HEK293T (cell line): ENCODE measurements around the gene OR2A5.

ENCODE experiments used
- CTCF ChIA-PET: fragments of 350-600 bp; formaldehyde crosslinking; extraction: SDS; loops from one replicate; lab custom pipeline; 2021; ENCODE audit warnings: antibody characterized with exemption, inconsistent platforms; lab: Yijun Ruan, JAX
- POLR2A ChIA-PET: fragments of 350-600 bp; formaldehyde crosslinking; extraction: SDS; loops from one replicate; lab custom pipeline; 2020; ENCODE audit warnings: antibody characterized with exemption, inconsistent platforms; lab: Yijun Ruan, JAX
- DNase-seq: peaks from one replicate; pipeline ENCODE4 v3.0.0; 2012; ENCODE audit warnings: mixed read lengths; ENCODE audit errors: extremely low spot score
- ARNT ChIP-seq: fragments of 450-650 bp; IDR thresholded peaks from 2 replicates; pipeline ENCODE4 v1.6.1; 2017; ENCODE audit warnings: mild to moderate bottlenecking
- BHLHE40 ChIP-seq: fragments of 450-650 bp; IDR thresholded peaks from 2 replicates; pipeline ENCODE4 v1.6.1; 2016; ENCODE audit warnings: mild to moderate bottlenecking, moderate library complexity, borderline replicate concordance
- CTBP1 ChIP-seq: fragments of 450-650 bp; IDR thresholded peaks from 2 replicates; pipeline ENCODE4 v1.6.1; 2016; ENCODE audit warnings: borderline replicate concordance
- ELF4 ChIP-seq: fragments of 450-650 bp; IDR thresholded peaks from 2 replicates; pipeline ENCODE4 v1.6.1; 2017; ENCODE audit warnings: antibody characterized with exemption
- FOXA1 ChIP-seq: fragments of 450-650 bp; IDR thresholded peaks from 2 replicates; pipeline ENCODE4 v1.6.1; 2016; ENCODE audit warnings: mild to moderate bottlenecking
- FOXK2 ChIP-seq: fragments of 450-650 bp; IDR thresholded peaks from 2 replicates; pipeline ENCODE4 v1.6.1; 2016; ENCODE audit warnings: mild to moderate bottlenecking
- FOXM1 ChIP-seq: fragments of 450-650 bp; IDR thresholded peaks from 2 replicates; pipeline ENCODE4 v1.6.1; 2017; ENCODE audit warnings: mild to moderate bottlenecking, borderline replicate concordance
- HDGF ChIP-seq: fragments of 450-650 bp; IDR thresholded peaks from 2 replicates; pipeline ENCODE4 v1.6.1; 2017; ENCODE audit warnings: antibody characterized with exemption, borderline replicate concordance
- L3MBTL2 ChIP-seq: fragments of 450-650 bp; conservative IDR thresholded peaks from 2 replicates; pipeline ENCODE4 v1.6.1; 2016; ENCODE audit warnings: mild to moderate bottlenecking
- LEF1 ChIP-seq: fragments of 450-650 bp; IDR thresholded peaks from 2 replicates; pipeline ENCODE4 v1.6.1; 2017; ENCODE audit warnings: mild to moderate bottlenecking, borderline replicate concordance
- NFRKB ChIP-seq: fragments of 450-650 bp; IDR thresholded peaks from 2 replicates; pipeline ENCODE4 v1.6.1; 2016; ENCODE audit warnings: mild to moderate bottlenecking, moderate library complexity
- SP1 ChIP-seq: fragments of 450-650 bp; IDR thresholded peaks from 2 replicates; pipeline ENCODE4 v1.6.1; 2017
- SUZ12 ChIP-seq: fragments of 450-650 bp; IDR thresholded peaks from 2 replicates; pipeline ENCODE4 v1.6.1; 2016; ENCODE audit warnings: mild to moderate bottlenecking
- TARDBP ChIP-seq: fragments of 450-650 bp; IDR thresholded peaks from 2 replicates; pipeline ENCODE4 v1.6.1; 2016
- ZNF384 ChIP-seq: fragments of 450-650 bp; IDR thresholded peaks from 2 replicates; pipeline ENCODE4 v1.6.1; 2016
- TF ChIP-seq, protein P1 (sequence below): fragments of 450-650 bp; IDR thresholded peaks from 2 replicates; pipeline ENCODE4 v1.6.1; 2016

Gene OR2A5

DNA sequence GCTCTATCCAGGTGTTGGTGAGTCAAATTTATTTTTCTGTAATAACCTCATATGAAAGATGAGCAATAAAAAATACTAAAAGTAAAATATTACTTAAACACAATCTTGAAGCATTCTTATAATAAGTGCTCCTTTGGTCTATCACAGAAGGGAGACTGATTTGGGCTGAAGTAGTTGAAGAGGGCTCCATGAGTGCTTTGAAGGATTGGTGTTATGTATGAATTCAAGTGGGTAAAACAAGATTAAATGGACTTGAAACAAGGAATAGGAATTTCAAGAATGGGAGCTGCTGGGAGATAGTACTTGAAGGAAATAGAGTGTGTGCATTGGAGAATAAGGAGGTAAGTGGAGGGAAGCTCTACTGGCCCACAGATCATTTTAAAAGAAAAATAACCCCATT is 53.3 kb downstream of the OR2A5 start:
- ChIA-PET CTCF (no interaction called here), POLR2A (no interaction called here)
- DNase-seq = no peak

DNA sequence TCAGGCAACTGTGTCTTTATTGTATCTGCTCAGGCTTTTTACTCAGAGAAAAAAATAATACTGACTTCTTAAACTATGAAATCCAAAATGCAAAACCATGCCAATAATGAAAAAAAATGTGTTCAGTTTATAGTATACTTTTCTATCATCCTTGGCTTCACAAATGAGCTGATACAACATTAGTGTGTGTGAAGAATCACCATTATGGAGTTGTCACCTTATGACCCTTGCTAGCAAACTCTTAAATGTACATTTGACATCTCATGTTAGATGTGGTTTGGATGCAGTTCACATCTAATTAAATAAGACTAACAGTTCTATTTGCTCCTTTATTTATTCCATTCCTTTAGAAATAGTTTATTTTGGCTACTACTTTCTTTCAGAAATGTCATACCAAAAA is 56.5 kb downstream of the OR2A5 start:
- TF ChIP-seq NFRKB (no peak), LEF1 (no peak), ELF4 (no peak), BHLHE40 (no peak), L3MBTL2 (no peak), SUZ12 (no peak), CTBP1 (no peak), FOXM1 (no peak), TARDBP (no peak), ZNF384 (no peak), HDGF (no peak), ARNT (no peak)
- TF ChIP-seq, protein P1, sequence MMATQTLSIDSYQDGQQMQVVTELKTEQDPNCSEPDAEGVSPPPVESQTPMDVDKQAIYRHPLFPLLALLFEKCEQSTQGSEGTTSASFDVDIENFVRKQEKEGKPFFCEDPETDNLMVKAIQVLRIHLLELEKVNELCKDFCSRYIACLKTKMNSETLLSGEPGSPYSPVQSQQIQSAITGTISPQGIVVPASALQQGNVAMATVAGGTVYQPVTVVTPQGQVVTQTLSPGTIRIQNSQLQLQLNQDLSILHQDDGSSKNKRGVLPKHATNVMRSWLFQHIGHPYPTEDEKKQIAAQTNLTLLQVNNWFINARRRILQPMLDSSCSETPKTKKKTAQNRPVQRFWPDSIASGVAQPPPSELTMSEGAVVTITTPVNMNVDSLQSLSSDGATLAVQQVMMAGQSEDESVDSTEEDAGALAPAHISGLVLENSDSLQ = no peak
- DNase-seq = no peak
- ChIA-PET CTCF (no interaction called here), POLR2A (no interaction called here)

More for the DNA sequence above, 53.3 kb downstream of the OR2A5 start:
- no peak for TF ChIP-seq NFRKB
- no peak for TF ChIP-seq BHLHE40
- TF ChIP-seq FOXK2 = no peak
- no peak for TF ChIP-seq SP1
- TF ChIP-seq ZNF384 = no peak
- TF ChIP-seq ARNT = no peak
- no peak for TF ChIP-seq FOXM1
- TF ChIP-seq FOXA1 = no peak
- no peak for TF ChIP-seq LEF1
- TF ChIP-seq CTBP1 = no peak
- no peak for TF ChIP-seq ELF4
- TF ChIP-seq L3MBTL2 = no peak
- no peak for TF ChIP-seq SUZ12
